HFF-Myc (cell line): Measurements from ENCODE around the gene MT3.
A peak's percentile ranks its signal among the peaks of the same experiment; 100 is the strongest.
"Not testable (repeated sequence)": the region's sequence is repeated elsewhere in the genome, so short reads cannot be mapped to it uniquely, and the experiment has no call there.

Experiments used
- DNase-seq: peaks from one replicate; pipeline ENCODE4 v3.0.0-alpha.2; 2011; ENCODE audit warnings: low read depth; ENCODE audit errors: extremely low read depth
- H3K4me3 ChIP-seq: replicated peaks from 2 replicates; pipeline ENCODE4 v1.5.1; 2011; ENCODE audit warnings: low read depth, mild to moderate bottlenecking, control low read depth, low read length
- TF ChIP-seq, protein P1 (sequence below): IDR thresholded peaks from 2 replicates; pipeline ENCODE4 v1.5.1; 2012; ENCODE audit warnings: mild to moderate bottlenecking, low read depth, low read length, control low read depth; ENCODE audit errors: missing control alignments

Gene MT3

DNA sequence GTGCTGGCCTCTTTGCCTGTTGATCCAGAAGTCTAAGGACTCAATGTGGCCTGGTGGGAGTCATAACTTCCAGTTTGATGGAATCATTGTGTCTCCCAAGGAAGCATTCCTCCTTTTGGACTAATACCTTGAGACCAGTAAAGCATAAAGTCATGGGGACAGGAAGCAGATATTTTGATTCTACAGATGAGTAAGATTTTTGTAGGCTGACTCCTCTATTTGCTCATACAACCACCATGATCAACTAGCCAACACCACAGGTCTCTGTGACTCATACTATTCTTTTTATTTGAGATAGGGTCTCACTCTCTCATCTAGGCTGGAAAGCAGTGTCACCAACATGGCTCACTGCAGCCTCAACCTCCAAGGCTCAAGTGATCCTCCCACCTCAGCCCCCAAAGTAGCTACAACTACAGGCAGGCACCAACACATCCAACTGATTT lies 25.2 kb downstream of the MT3 start:
- no peak for DNase-seq
- TF ChIP-seq, protein P1, sequence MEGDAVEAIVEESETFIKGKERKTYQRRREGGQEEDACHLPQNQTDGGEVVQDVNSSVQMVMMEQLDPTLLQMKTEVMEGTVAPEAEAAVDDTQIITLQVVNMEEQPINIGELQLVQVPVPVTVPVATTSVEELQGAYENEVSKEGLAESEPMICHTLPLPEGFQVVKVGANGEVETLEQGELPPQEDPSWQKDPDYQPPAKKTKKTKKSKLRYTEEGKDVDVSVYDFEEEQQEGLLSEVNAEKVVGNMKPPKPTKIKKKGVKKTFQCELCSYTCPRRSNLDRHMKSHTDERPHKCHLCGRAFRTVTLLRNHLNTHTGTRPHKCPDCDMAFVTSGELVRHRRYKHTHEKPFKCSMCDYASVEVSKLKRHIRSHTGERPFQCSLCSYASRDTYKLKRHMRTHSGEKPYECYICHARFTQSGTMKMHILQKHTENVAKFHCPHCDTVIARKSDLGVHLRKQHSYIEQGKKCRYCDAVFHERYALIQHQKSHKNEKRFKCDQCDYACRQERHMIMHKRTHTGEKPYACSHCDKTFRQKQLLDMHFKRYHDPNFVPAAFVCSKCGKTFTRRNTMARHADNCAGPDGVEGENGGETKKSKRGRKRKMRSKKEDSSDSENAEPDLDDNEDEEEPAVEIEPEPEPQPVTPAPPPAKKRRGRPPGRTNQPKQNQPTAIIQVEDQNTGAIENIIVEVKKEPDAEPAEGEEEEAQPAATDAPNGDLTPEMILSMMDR = no peak

DNA sequence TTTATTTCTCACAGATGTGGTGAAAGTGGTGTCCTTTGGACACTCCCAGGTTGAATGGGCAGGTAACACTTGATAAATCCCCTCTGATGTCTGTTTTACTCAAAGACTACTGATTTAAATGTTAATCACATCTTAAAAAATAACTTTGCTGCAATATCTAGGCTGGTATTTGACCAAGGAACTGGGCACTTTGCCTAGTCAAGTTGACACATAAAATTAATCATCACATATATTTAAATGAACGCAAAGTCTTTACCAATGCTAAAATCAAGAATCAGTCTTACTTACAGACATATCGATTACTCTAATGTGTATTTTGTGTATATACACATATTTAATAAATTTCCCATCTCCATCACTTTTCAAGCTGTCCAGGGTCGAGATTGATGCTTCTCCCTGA lies 26.0 kb downstream of the MT3 start:
- TF ChIP-seq, protein P1 = no peak
- H3K4me3 ChIP-seq = no peak overlapping the region
- no peak for DNase-seq

More for the DNA sequence above, 25.2 kb downstream of the MT3 start:
- H3K4me3 ChIP-seq = no peak overlapping the region

DNA sequence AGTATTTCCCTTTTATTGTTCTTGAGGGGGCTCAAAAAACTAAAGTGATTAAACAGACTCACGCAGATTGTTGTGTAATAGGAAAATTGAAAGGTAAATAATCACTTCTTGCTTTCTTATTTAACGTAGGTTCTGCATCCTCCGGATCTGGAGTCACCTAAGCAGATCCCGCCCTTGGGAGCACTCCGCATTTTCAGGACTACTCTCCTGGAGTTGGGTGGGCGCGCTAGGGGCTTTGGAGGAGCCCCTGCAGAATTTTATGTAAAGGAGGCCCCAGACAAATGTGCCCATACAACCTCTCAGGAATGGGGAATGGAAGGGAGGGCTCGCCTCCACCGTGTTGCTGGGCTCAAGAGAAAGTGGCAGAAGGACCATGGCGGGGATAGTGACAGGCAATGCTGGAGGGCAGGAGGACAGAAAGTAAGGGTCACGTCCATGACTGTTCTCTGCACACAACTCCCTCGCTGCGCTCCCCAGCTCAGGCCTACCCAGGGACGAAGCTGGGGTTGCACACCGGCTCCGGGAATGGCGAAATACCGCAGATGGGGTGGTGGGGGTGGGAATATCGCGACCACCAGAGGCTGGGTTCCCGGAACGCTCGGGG lies 27.4 kb downstream of the MT3 start:
- peak overlapping the region; percentile 45 for H3K4me3 ChIP-seq
- DNase-seq = no peak
- TF ChIP-seq, protein P1 = no peak

DNA sequence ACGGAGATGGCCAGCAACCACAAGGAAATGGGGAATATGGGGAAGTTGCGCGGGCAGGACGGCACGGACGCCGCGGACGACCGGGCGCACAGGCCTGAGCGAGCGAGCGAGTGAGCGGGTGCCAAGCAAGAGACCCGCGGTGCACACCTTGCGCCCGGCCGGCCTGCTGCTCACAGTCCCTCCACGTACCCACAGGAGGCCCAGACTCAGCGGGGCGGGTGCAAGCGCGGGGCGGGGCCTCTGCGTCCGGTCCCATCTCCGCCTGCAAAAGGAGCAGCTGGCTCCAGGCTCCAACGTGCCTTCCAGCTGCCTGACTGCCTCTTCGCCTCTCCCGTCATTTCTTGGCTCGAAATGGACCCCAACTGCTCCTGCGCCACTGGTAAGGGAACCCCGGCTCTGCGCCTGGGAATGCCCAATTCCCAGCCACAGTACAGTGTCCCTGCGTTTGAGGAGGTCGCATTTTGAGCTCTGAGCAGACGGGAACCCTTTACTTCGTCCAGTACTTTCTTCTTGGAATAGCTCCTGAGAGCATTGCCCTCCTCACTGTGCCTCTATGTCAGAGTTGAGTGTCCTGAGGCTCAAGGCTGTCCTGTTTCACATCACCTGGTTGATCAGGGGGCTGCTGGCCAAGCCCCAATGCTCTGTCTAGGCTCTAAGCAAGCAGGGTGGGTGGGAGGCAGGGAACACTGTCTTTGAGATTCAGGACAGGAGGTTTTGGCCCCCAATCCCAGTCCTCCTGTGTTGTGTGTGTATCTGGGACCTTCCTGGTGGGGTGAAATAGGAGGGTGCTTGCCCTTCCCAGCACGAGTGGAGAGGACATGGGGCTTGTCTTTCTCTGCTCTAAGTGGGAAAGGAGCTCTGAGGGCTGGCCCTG lies 28.1 kb downstream of the MT3 start:
- TF ChIP-seq, protein P1 = no peak
- DNase-seq = no peak
- peak overlapping the region; percentile 45 for H3K4me3 ChIP-seq

DNA sequence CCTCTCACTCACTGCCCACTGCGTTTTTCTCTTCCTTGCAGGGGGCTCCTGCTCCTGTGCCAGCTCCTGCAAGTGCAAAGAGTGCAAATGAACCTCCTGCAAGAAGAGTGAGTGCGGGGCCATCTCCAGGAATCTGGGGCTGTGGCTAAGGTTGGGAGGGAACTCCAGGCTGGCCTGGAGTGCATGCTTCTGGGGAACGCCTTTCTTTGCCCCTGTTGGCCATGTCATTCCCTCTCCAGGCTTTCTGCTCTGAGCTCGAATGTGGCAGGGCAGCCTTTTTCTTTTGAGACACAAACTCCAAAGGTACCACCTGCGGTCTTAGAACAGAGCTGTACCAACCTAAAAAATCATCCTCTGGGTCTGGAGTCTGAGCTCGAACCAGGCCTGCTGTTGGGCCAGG lies 28.8 kb downstream of the MT3 start:
- peak overlapping the region; percentile 45 for H3K4me3 ChIP-seq
- DNase-seq = no peak
- TF ChIP-seq, protein P1 = no peak

DNA sequence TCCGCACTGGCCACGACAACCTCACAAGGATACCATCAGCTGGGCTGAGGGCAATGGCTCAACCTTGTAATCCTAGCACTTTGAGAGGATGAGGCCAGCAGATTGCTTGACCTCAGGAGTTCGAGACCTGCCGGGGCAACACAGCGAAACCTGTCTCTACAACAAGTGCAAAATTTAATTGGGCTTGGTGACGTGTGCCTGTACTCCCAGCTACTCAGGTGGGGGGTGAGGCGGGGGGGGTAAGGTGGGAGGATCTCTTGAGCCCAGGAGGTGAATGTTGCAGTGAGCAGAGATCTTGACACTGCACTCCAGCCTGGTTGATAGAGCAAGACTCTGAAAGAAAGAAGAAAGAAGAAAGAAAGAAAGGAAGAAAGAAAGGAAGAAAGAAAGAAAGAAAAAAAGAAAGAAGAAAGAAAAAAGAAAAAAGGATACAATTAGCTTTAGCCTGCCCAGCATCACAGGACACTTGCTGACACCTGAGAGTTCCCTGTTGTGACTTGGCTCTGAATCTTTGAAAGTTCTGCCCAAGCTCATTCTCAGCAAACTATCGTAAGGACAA lies 31.1 kb downstream of the MT3 start:
- TF ChIP-seq, protein P1 = no peak
- H3K4me3 ChIP-seq = no peak overlapping the region
- DNase-seq = no peak

DNA sequence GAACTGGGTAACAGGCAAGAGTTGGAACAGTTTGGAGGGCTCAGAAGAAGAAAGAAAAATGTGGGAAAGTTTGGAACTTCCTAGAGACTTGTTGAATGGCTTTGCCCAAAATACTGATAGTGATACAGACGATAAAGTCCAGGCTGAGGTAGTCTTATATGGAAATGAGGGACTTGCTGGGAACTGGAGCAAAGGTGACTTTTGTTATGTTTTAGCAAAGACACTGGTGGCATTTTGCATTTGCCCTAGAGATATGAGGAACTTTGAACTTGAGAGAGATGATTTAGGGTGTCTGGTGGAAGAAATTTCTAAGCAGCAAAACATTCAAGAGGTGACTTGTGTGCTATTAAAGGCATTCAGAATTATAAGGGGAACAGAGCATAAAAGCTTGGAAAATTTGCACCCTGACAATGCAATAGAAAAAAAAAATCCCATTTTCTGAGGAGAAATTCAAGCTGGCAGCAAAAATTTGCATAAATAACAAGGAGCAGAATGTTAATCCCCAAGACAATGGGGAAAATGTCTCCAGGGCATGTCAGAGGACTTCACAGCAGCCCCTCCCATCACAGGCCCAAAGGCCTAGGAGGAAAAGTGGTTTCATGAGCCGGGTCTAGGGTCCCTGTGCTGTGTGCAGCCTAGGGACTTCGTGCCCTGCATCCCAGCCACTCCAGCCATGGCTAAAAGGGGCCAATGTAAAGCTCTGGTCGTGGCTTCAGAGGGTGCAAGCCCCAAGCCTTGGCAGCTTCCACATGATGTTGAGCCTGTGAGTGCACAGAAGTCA lies 32.5 kb downstream of the MT3 start:
- H3K4me3 ChIP-seq, DNase-seq: not testable (repeated sequence)

DNA sequence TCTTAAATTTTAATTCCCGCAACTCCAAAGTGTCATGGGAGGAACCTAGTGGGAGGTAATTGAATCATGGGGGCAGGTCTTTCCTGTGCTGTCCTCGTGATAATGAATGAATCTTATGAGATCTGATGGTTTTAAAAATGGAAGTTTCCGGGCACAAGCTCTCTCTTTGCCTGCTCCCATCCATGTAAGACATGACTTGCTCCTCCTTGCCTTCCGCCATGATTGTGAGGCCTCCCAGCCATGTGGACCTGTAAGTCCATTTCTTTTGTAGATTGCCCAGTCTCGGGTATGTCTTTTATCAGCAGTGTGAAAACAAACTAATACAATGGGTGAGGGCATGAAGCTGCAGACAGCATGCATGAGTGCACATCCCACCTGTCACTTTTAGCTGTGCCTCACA lies 33.9 kb downstream of the MT3 start:
- H3K4me3 ChIP-seq, DNase-seq: not testable (repeated sequence)
